HCT116 (cell line): ENCODE results near the gene PITPNC1. TPM values are rescaled to one million over a fixed set of nuclear protein-coding genes. Genes with fewer than 3 reads are reported as not detected.

ENCODE experiments used
- ATAC-seq: fragments of 200-7000 bp; cut with Tn5 transposase; 2 replicates; pipeline ENCODE4 v1.9.1; 2020; ENCODE audit warnings: mild to moderate bottlenecking, moderate library complexity
- BruUV-seq: library from RNA; stranded (reverse); fragments of 400-500 nt; replicated peaks from 2 replicates; lab custom pipeline; 2021; lab: Mats Ljungman, UMichigan
- CTCF ChIA-PET: fragments of 300-600 bp; sonication (Branson Sonifier 250); formaldehyde crosslinking; loops from one replicate; lab custom pipeline; 2021; ENCODE audit warnings: antibody characterized with exemption; lab: Charles Lee
- POLR2A ChIA-PET: fragments of 300-600, 350-600 bp; sonication (Branson Sonifier 250); formaldehyde crosslinking; loops from one replicate; lab custom pipeline; 2021; ENCODE audit warnings: antibody characterized with exemption; lab: Charles Lee
- RAD21 ChIA-PET, 2 experiments: fragments of 300-600 bp; sonication (Branson Sonifier 250); formaldehyde crosslinking; loops; one replicate each; lab custom pipeline; 2023; ENCODE audit warnings: low total read pairs in 2 of 2; ENCODE audit not compliant: uncharacterized antibody in 2 of 2, unreplicated experiment in 2 of 2, low non-redundant PET in 1 of 2; lab: Charles Lee
- DNase-seq: peaks from one replicate; pipeline ENCODE4 v3.0.0-alpha.2; 2010; ENCODE audit warnings: low read depth, low spot score
- H2AFZ ChIP-seq: fragments of 200-600 bp; shearing (Covaris generic), sonication (generic); 2 replicates; pipeline ENCODE4 v1.6.1; 2017; ENCODE audit warnings: low read depth, mixed run types, mixed read lengths, antibody characterized with exemption, low read length; ENCODE audit not compliant: poor library complexity, severe bottlenecking
- H3K27ac ChIP-seq: 2 replicates; pipeline ENCODE4 v1.5.1; 2012; ENCODE audit warnings: low read depth, low read length
- H3K27me3 ChIP-seq: fragments of 200-600 bp; sonication (generic); 2 replicates; pipeline ENCODE4 v1.6.1; 2016; ENCODE audit warnings: mixed run types, low read length, mixed read lengths; ENCODE audit not compliant: insufficient read depth
- H3K36me3 ChIP-seq, 2 experiments: fragments of 200-500 bp in 1 of 2; fragments of 200-600 bp in 1 of 2; sonication (Bioruptor generic) in 1 of 2; sonication (generic) in 1 of 2; 2 replicates each; pipeline versions ENCODE4 v1.5.1 to v1.6.1; 2014 to 2016; ENCODE audit warnings: low read length in 2 of 2, inconsistent platforms in 1 of 2, mixed read lengths in 1 of 2, mixed run types in 1 of 2; ENCODE audit not compliant: insufficient read depth in 2 of 2, control insufficient read depth in 1 of 2
- H3K4me1 ChIP-seq, 2 experiments: fragments of 200-600 bp in 1 of 2; sonication (generic) in 1 of 2; 2 replicates each; pipeline versions ENCODE4 v1.5.1 to v1.6.1; 2012 to 2017; ENCODE audit warnings: low read length in 2 of 2, inconsistent platforms in 1 of 2, mild to moderate bottlenecking in 1 of 2, mixed read lengths in 1 of 2, mixed run types in 1 of 2, moderate library complexity in 1 of 2; ENCODE audit not compliant: insufficient read depth in 2 of 2, control insufficient read depth in 1 of 2
- H3K4me2 ChIP-seq: fragments of 200-600 bp; sonication (generic); 2 replicates; pipeline ENCODE4 v1.6.1; 2017; ENCODE audit warnings: mixed run types, low read length, mixed read lengths
- H3K4me3 ChIP-seq, 2 experiments: fragments of 200-600 bp in 1 of 2; sonication (generic) in 1 of 2; replicated peaks in 1 of 2; 2 replicates each; pipeline ENCODE4 v1.5.1; 2011 to 2016; ENCODE audit warnings: low read length in 2 of 2, control low read depth in 1 of 2, low read depth in 1 of 2, mild to moderate bottlenecking in 1 of 2, mixed read lengths in 1 of 2, mixed run types in 1 of 2
- H3K79me2 ChIP-seq: fragments of 200-600 bp; sonication (generic); 2 replicates; pipeline ENCODE4 v1.6.1; 2017; ENCODE audit warnings: mild to moderate bottlenecking, mixed run types, low read length, moderate library complexity, mixed read lengths; ENCODE audit not compliant: insufficient read depth
- H3K9ac ChIP-seq: fragments of 200-600 bp; sonication (generic); 2 replicates; pipeline ENCODE4 v1.6.1; 2016; ENCODE audit warnings: low read length, mixed read lengths
- H3K9me2 ChIP-seq: fragments of 200-600 bp; sonication (generic), shearing (Covaris generic); 2 replicates; pipeline ENCODE4 v1.6.1; 2017; ENCODE audit warnings: mixed run types, mild to moderate bottlenecking, moderate library complexity; ENCODE audit not compliant: insufficient read depth
- H3K9me3 ChIP-seq, 2 experiments: fragments of 200-500 bp in 1 of 2; fragments of 200-600 bp in 1 of 2; sonication (Bioruptor generic) in 1 of 2; sonication (generic) in 1 of 2; 2 replicates each; pipeline ENCODE4 v1.6.1; 2014 to 2017; ENCODE audit warnings: low read length in 2 of 2, mixed read lengths in 2 of 2, inconsistent platforms in 1 of 2, low read depth in 1 of 2, mild to moderate bottlenecking in 1 of 2, mixed run types in 1 of 2, moderate library complexity in 1 of 2; ENCODE audit not compliant: control insufficient read depth in 1 of 2, insufficient read depth in 1 of 2
- H4K20me1 ChIP-seq: fragments of 200-600 bp; sonication (generic), shearing (Covaris generic); 2 replicates; pipeline ENCODE4 v1.6.1; 2017; ENCODE audit warnings: mixed run types, mild to moderate bottlenecking, moderate library complexity; ENCODE audit not compliant: insufficient read depth
- ATF3 ChIP-seq: IDR thresholded peaks from 2 replicates; pipeline ENCODE4 v1.6.1; 2012
- CTCF ChIP-seq, 3 experiments: fragments of 200-600 bp in 1 of 3; sonication (generic) in 1 of 3; IDR thresholded peaks in 2 of 3; conservative IDR thresholded peaks in 1 of 3; 2 replicates each; pipeline ENCODE4 v1.5.1; 2012 to 2017; ENCODE audit warnings: low read depth in 2 of 3, low read length in 2 of 3, antibody characterized with exemption in 1 of 3, borderline replicate concordance in 1 of 3, control low read depth in 1 of 3, mild to moderate bottlenecking in 1 of 3, mixed read lengths in 1 of 3, mixed run types in 1 of 3, moderate library complexity in 1 of 3; ENCODE audit not compliant: insufficient read depth in 1 of 3
- EZH2phosphoT487 ChIP-seq: fragments of 200-600 bp; IDR thresholded peaks from 2 replicates; pipeline ENCODE4 v1.6.1; 2018; ENCODE audit warnings: antibody characterized with exemption, borderline replicate concordance
- JUND ChIP-seq: IDR thresholded peaks from 2 replicates; pipeline ENCODE4 v1.6.1; 2012
- MAX ChIP-seq: IDR thresholded peaks from 2 replicates; pipeline ENCODE4 v1.6.1; 2012
- POLR2A ChIP-seq: IDR thresholded peaks from 2 replicates; pipeline ENCODE4 v1.7.0; 2011; ENCODE audit warnings: borderline replicate concordance; ENCODE audit not compliant: insufficient read depth, insufficient read length; ENCODE audit errors: extremely low read depth
- POLR2AphosphoS5 ChIP-seq: IDR thresholded peaks from 2 replicates; pipeline ENCODE4 v1.6.1; 2011; ENCODE audit warnings: mild to moderate bottlenecking, low read depth, low read length, moderate library complexity
- RAD21 ChIP-seq: IDR thresholded peaks from 2 replicates; pipeline ENCODE4 v1.6.1; 2012; ENCODE audit warnings: low read depth, mild to moderate bottlenecking
- REST ChIP-seq: IDR thresholded peaks from 2 replicates; pipeline ENCODE4 v1.6.1; 2012; ENCODE audit warnings: low read depth
- SIN3A ChIP-seq: IDR thresholded peaks from 2 replicates; pipeline ENCODE4 v1.6.1; 2012; ENCODE audit warnings: low read depth
- TCF7L2 ChIP-seq: IDR thresholded peaks from 2 replicates; pipeline ENCODE4 v1.7.0; 2011; ENCODE audit warnings: borderline replicate concordance, inconsistent platforms; ENCODE audit not compliant: insufficient read depth, insufficient read length; ENCODE audit errors: extremely low read depth
- YY1 ChIP-seq: IDR thresholded peaks from 2 replicates; pipeline ENCODE4 v1.6.1; 2011; ENCODE audit warnings: low read length, low read depth, moderate library complexity, mild to moderate bottlenecking; ENCODE audit not compliant: insufficient replicate concordance; ENCODE audit errors: extremely low read depth
- ZFX ChIP-seq: fragments of 450-650 bp; IDR thresholded peaks from 2 replicates; pipeline ENCODE4 v1.6.1; 2017
- ZNF274 ChIP-seq: fragments of 200-500 bp; sonication (Bioruptor generic); IDR thresholded peaks from 2 replicates; pipeline ENCODE4 v1.6.1; 2014; ENCODE audit warnings: mild to moderate bottlenecking, low read depth, low read length, inconsistent platforms
- intact Hi-C: fragments of 100-400 bp; cut with micrococcal nuclease; formaldehyde crosslinking; loops from 2 replicates; pipeline ENCODE4 v1.10.0; 2022
- total RNA-seq: library from RNA; stranded (reverse); gene quantifications from one replicate; pipeline ENCODE4 v1.2.1, GENCODE V29; 2021; ENCODE audit not compliant: unreplicated experiment

Gene PITPNC1
- total RNA-seq, 1 experiment from 2014 or later = 41.9 TPM

GRCh38 chr17:67390646-67391361, 13.7 kb downstream of the PITPNC1 start (continued):
- TF ChIP-seq CTCF (IDR thresholded peaks at IDR 0.05 in 2 of 3, conservative IDR thresholded peaks at IDR 0.05 in 1 of 3; ENCODE audit: borderline replicate concordance in 1 of 3, insufficient read depth in 1 of 3, low read depth in 2 of 3, low read length in 2 of 3) = no peak
- no peak for TF ChIP-seq POLR2A
- no peak for TF ChIP-seq ZNF274
- 0 out of 2 replicates have a peak, but pooled peaks have one; percentile 29 for TF ChIP-seq SIN3A
- TF ChIP-seq RAD21 = peak; percentile 36; the same call in 1 of the 2 replicates
- TF ChIP-seq POLR2AphosphoS5 = peak; percentile 70

- H3K4me2 ChIP-seq = no peak overlapping the region
- ATAC-seq = no peak
- no TSS peak for BruUV-seq
- no peaks in the 10 kb centered on the region for H4K20me1 ChIP-seq
- H3K27ac ChIP-seq = no peak overlapping the region
- ChIA-PET POLR2A (no interaction called here), CTCF (no interaction called here), RAD21 (no interaction called here)
- H3K36me3 ChIP-seq = no peaks in the 10 kb centered on the region
- no peak for DNase-seq
- peaks cover 26 to 51% of the 10 kb centered on the region in 2 experiments for H3K4me1 ChIP-seq
- no peak overlapping the region for H2AFZ ChIP-seq
- no peaks in the 10 kb centered on the region for H3K9me3 ChIP-seq
- peaks cover 50% of the 10 kb centered on the region for H3K79me2 ChIP-seq
- H3K9ac ChIP-seq = no peak overlapping the region
- no peaks in the 10 kb centered on the region for H3K9me2 ChIP-seq
- H3K27me3 ChIP-seq = no peaks in the 10 kb centered on the region
- intact Hi-C loops = no loop called here
- H3K4me3 ChIP-seq = no peak overlapping the region
- TF ChIP-seq ZFX (no peak), TCF7L2 (no peak), MAX (no peak), CTCF (IDR thresholded peaks at IDR 0.05 in 2 of 3, conservative IDR thresholded peaks at IDR 0.05 in 1 of 3; ENCODE audit: borderline replicate concordance in 1 of 3, insufficient read depth in 1 of 3, low read depth in 2 of 3, low read length in 2 of 3) (no peak), YY1 (no peak), EZH2phosphoT487 (no peak), REST (no peak), JUND (no peak), ZNF274 (no peak), POLR2A (no peak), ATF3 (no peak)
Observed at GRCh38 chr17:67392111-67392510, 15.0 kb downstream of the PITPNC1 start.
